Activated effector memory CD4-positive, alpha-beta T cell treated with Interleukin-2 at 50 U/mL for 16 hours (primary cell): ENCODE measurements around the gene MEGF6.

Experiments
- DNase-seq: peaks from one replicate; pipeline ENCODE4 v3.0.0-alpha.2; 2020

MEGF6 gene

DNA sequence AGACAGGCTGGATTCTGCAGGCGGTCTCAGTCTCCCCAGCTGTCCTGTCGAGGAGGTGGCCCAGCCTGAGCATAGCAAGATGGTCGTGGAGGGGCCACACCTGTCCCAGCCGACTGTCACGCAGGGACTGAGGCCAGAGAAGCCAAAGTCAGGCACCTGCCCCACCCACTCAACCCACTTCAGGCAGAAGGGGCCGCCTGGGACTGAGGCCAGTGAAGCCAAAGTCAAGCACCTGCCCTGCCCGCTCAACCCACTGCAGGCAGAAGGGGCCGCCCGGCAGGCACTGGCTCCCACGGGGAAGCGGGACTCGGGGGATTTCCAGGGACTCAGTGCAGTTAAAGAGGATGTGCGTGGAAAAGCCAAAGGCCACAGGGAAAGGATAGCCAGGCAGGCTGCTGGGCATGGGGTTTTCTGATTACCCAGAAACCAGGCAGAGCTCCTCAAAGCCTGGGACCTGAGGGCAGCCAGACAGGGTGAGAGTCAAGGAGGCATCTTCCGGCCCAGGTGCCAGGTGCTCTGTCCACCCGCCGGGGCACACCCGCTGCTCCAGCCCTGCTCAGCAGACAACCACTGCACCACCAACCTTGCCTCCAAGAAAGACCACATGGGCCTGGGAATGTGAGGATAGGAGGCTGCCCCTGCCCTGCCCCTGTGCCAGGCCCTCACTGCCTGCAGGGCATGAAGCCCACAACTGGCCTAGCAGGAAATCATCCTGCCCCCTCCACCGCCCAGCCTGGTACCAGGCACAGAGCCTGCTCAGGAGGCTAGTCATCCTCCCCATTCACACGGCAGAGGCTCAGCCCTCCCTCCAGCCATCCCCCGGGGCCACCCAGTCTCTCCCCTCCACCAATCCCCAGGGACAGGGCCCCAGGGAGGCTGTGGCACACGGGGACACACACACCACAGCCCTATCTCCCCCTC is 41.0 kb downstream of the MEGF6 start:
- no peak for DNase-seq

DNA sequence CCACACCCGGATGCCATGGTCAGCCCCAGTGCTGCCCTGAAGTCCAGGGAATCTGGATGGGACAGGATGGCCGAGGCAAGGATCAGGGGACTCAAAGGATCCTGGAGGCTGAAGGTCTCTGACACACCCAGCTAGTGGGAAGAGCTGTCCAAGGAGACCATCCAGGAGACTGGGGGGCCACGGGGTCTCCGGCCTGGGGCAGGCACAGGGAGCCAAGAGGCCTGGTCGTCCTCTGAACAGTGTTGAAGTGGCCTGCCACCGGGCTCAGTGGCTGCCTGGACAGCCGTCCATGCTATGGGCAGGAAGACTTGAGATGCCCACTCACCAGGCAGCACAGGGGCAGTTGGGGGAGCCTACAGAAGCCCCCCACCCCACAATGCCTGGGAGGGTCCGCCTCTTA is 41.9 kb downstream of the MEGF6 start:
- DNase-seq, result no peak

GRCh38 chr1:3568815-3569435 is 42.4 kb downstream of the MEGF6 start:
- DNase-seq, result no peak

GRCh38 chr1:3566951-3567804 is 44.1 kb downstream of the MEGF6 start:
- DNase-seq, result no peak

DNA sequence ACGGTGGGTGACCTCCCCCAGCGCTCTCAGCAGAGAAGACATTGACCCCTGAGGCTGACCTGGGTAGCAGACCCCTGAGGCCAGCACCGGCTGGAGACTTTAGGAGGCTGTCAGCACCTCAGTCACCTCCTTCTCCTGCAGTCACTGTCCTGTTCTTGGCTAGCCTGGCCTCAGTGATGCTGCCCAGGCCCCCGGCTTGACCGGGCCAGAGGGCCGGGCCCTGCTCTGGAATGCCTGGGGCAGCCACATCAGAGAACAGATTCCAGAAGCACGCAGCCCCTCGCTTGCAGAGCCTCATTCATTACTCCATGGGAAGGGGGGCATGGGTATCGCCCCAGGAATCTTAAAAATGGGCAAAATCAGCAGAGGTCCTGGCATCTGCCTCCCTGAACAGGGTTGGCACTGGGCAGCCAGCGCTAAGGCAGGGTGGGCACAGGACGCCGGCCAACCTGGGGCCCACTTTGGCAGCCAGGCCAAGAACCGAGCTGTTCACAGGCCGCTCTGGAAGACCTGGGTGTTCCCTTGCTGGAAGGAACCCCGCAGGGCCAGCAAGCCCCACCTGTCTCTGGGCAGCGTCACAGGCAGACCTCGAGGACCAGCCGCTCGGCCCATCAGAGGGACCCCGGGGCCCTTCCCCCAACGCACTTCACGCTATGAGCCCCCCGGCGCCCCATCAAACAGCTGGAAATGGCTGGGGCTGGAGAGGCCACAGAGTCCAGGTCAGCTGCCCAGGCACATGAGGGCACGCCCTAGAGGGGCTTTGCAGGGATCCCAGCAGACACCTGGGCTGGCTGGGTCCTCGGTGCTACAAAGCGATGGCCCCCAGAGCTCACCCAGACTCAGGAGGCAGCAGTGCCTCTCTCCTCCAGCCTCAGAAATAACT is 45.1 kb downstream of the MEGF6 start:
- DNase-seq, result no peak

GRCh38 chr1:3564921-3565831 is 46.1 kb downstream of the MEGF6 start:
- no peak for DNase-seq

DNA sequence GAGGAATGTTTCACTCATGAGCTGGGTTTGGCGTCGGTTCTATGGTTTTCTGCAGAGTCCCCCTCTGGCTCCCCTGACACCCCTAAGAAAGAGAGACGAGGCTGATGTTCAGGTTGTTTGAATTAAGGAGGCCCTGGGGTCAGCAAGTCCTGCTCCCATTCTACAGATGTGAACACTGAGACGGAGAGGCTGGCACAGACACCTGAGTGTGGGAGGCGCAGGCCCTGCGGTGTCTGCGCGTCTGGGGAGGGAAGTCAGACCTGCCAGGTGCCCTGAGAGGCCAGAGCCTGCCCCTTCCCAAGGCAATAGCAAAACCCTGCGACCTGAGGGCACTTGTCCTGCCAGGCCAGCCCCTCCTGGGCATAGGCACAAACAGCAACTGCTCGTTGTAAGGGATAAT is 47.7 kb downstream of the MEGF6 start:
- no peak for DNase-seq

GRCh38 chr1:3563125-3563524 is 48.2 kb downstream of the MEGF6 start:
- no peak for DNase-seq

DNA sequence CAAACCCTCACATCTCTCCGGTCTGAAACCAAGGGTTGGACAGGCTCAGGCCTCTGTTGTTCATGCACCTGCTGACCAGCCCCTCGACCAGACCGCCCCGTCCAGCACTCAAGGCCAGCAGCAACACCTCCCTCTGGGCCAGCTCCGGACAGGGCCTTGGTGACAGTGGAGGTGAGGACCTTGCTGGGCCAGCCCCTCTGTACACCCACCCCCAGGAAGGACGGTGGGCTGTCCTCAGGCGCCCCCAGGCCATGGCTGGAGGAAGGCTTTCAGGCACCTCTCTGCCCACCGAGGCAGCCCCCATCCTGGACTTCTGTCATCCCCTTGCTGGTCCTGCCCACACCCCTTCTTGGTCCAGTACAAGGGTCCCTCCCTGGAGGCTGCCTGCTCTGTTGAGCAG is 48.6 kb downstream of the MEGF6 start:
- no peak for DNase-seq

GRCh38 chr1:3561702-3562101 is 49.6 kb downstream of the MEGF6 start:
- no peak for DNase-seq

- no peak for DNase-seq
These were observed 50.3 kb downstream of the MEGF6 start for GRCh38 chr1:3560981-3561380.

DNA sequence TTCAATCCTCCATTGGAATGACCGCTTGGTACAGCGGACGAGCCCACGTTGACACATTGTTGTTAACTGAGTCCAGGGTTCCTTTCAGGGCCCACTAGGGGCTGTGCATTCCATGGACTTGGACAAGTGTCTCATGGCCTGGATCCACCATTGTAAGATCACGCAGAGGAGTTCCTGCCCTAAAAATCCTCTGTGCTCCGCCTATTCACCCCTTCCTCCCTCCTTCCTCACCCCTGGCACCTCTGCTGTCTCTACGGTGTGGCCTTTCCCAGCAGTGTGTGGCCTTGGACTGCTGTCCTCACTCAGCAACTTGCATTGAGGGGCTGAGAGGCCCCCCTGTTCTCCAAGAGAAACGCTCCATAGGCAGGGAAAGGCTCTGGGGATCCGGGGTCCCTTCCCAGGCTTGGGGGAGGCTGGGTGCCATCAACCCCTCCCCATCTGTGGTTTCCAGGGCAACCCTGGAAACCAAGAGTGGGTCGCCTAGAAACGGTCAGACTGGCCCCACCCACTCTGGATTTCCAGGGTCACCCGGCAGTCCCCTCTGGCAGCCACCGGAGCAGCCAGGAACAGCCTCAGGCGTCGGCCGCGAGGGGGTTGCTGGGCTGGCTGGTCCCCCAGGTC is 50.9 kb downstream of the MEGF6 start:
- no peak for DNase-seq

GRCh38 chr1:3558036-3558726 is 53.1 kb downstream of the MEGF6 start:
- DNase-seq, result no peak

DNA sequence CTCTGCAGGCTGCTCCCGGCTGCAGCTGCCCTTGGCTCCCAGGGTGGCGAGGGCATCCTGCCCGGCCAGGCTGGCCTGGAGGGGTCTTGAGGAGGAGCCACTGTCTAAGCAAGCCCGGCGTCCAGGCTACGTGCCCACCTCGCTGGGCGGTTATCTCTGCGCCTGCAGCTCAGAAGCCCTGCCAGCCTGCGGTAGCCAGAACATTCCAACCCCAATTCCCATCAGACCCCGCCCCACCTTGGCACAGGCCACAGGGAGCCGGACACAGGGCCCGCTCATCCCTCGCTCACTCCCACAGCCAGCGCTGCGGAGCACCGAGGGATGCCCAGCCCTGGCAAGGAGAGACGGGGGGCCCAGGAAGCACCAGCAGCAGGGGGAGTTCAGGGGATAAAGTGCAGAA is 53.9 kb downstream of the MEGF6 start:
- no peak for DNase-seq

DNA sequence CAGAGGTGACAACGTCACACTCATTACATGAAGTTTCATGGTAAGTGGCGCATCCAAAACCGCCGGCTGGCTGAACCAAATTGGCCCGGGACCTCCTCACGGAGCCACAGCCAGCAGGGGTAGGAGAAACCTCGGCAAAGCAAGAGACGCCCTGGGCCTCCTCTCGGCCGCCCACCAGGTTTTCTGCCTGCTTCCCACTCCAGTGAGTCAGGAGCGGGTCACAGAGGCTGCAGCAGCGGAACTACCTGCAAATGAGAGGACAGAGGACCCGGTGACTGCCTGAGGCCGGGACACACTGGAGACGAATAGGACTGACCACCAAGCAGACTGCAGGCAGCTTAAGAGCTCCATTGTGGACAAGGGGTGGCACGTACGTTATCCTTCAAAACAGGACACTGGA is 55.0 kb downstream of the MEGF6 start:
- no peak for DNase-seq

DNA sequence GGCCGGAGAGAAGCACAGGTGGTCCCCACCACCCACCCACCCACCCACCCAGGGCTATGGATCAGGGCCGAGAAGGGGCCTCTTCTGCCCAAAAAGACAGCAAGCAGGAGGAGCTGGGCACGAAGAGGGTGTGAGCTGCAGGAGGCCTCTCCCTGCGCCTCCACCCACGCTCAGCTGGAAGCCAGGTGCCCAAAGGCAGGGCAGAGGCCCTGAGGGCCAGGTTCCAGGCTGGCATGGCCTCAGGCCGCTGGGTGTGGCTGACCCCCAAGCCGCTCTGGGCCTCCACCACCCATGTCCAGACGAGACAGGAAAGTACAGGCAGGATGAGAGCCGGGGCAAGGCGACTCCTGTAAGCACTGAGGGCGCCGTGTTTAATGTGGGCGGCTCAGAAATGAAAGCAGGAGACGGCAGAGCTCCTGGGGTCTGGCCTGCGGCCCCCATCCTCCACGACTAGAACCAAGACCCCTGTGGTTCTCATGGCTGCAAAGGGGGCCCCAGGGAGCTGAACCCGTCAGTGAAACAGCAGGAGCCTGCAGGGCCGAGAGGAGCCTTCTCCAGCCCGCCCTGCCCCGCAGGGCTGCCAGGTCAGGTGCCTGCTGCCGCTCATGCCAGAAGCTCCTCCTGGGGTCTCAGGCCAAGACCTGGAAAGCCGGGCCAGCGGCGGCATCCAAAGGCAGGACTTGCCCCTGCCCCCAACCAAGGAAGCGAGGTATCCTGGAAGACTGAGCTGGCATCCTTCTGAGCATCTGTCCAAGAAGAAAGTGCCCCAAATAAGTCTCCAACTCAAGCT is 56.0 kb downstream of the MEGF6 start:
- DNase-seq, result no peak

DNA sequence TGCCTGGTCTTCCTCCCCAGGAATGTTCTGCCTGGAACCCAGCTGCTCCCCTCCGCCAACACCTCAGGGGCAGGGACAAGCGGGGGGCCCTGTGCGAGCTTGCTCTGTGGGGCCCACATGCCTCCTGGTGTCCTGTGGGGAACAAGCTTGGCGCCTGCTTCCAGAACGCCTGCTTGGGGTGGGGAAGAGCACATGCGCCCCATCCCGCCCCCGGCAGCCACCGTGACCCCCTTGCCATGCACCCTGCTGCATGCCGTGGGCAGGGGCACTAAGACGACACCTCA is 57.4 kb downstream of the MEGF6 start:
- DNase-seq, result no peak

DNA sequence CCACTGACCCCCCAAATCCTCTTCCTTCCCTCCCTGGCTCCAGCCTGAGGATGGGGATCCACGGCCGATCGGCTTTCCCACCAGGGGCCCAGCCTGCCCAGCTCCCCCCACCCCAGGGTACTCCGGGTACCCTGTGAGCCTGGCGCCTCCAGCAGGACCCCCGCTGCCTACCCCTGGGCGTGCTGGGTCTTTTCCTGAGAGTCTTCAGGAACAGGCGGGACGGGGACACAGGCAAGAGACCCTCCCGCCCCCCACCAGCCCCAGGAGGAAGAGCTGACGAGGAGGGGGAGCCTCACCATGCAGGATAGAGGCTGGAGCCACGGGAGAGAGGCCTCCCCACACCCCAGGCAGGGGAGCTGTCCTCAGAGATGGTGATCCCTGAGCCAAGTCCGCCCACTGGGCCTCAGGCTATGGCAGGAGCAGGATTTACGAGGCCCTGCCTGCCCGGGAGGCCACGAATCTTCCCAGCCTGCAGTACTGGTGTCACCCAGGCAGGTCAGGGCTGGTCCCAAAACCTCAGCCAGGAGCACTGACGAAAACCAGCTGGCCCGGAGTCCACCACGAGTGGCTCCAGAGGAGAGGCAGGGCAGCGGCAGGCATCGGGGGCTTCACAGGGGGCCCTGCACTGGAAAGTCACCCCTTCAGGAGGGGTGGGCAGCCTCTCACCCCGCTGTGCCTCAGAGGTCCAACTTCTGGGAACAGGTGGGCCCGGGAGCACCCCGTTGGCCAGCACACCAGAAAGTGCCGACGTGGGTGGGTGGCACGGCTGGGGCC is 58.0 kb downstream of the MEGF6 start:
- no peak for DNase-seq

DNA sequence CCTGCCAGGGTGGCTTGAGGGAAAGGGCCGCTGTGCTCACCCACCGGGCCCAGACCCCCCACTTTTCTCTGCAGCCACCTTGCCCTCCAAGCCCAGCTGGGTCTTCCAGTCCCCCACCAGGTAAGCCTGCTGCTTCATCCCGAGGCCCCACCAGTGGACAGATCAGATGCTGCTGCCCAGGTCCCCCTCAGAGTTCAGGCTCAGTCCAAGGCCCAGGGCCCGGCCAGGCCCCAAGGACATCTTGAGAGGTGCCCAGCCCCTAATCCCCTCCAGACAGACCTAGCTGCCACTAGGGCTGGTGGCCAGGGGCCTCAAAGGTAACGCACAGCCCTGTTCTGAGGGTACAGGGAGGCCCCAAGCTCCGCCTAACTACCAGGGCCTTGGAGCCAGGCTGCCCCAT is 58.6 kb downstream of the MEGF6 start:
- no peak for DNase-seq
